Islet precursor cell (in vitro differentiated cells): ENCODE data around the gene DUSP6.

Source experiments
- DNase-seq: peaks from one replicate; pipeline ENCODE4 v3.0.0-alpha.2; 2018

The DUSP6 gene

DNA sequence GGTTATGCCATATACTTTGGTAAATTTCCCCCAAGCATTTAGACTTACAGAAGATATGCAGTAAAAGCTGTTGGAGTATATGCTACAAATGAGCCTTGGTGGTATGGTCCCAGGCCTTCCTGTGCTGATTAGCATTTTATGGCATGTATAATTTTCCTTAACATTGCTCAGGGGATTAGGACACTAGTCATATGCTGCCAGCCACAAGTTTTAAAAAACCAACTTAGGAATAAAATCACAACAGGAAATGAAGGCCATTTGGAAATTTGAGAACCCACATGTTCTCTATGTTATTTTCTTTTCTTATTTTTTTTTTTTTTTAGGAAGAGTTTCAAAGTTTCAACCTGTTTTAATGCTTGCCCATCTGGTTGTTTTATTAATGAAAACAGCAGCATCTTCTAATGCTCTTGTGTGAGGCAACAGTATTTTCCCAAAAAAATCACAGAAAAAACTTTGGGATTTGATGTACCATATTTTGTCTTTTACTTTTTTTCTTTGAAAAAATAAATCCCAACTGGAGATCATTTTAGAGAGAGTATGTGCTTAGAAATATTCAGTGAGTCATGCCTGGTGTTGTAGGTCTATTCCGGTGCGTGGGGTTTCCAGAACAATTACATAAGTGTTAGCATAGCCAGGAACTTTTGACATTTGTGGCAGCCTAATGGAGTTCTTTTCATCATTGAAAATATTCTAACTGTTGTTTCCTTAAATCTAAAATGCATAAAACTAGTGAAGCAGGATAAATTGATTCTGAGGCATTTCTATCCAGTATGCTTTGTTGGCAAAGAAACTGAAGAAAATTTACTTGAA, 21.7 kb upstream of the DUSP6 start:
- peak; percentile 29 for DNase-seq

DNA sequence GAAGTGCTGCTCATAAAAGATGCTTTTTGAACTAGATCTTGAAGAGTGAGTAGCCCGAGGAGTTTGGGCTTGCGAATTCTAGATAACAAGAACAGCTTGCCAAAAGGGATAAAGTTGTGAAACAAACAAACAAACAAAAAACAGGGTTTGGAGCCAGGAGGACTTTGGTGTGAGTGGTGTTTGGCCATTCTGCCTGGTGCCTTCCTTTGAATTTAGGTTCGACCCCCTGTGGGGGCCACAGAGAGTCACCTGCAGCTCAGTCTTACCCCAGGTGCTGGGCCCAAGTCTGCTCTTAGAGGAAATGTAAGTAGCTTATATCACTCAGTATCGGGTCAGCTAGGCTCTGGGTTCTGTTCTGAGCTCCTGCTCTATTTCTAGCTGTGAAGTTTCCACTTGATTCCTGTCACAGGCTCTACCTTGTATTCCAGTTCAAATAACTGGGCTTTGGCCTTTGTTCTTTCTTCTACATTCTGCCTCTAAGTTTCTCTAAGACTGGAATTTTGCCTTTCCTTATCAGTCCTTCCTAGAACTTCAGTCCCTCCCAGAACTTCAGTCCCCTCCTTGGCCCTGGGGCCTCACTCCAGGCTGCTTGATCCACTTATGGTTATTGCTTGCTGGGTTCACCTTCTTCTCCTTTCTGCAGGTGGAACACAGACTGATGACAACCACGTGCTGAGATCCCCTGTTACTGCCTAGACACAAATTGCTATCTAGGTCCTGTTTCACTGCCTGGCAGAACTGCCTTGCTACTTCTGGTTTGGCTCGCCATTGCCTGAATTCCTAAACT, 20.5 kb upstream of the DUSP6 start:
- peak; percentile 80 for DNase-seq

DNA sequence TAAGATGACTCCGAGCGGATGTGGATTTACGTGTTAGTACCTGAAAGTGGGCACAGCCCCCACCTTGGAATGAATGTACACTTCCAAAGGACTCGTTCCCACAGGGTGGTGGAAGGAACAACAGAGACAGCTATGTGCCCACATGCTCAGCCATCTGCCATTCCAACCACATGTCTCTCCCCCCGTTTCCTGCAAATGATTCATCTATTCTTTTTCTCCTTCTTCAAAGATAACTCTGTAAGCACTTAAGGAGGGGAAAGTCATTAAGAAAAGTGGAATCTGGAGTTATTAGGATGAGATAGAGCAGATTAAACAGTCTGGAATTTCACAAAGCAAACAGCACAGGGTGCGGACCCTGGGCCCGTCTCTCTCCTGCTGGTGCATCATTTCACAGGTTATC, 18.5 kb upstream of the DUSP6 start:
- DNase-seq: peak; percentile 92

DNA sequence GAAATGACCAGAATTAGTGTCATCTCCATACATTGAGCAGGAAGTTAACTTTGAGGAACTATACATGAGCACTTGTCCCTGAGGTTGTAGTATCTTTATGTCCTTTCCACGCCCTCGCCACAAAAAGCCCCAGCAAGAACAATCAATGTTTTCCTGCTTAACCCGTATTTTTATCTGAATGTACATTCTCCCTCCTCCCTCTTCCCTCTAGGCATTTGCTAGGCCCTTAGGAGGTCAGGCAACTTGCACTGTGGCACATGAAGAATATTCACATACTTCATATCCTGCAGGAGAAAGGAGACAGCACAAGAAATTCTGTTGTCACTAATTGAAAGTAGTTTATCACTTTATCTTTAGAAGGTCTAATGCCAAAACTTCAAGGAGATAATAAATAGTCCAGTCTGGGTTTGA, 18.1 kb upstream of the DUSP6 start:
- no peak for DNase-seq

DNA sequence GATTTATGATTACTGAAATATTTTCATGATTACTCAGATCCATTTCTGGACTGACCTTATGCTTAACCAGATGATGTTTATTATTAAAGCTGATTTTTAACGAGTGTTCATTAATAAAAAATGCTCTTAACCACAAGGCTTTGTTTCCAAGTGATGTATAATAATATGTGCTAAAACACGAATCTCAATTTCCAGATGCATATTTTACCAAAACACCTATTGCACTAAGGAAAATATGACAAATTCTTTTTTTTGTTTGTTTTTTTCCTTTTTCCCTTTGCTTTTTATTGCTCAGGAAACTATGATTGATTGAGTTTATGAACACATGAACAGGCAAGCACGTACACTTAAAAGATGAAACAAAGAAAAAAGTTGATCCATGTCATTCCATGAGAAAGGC, 16.9 kb upstream of the DUSP6 start:
- DNase-seq: no peak

DNA sequence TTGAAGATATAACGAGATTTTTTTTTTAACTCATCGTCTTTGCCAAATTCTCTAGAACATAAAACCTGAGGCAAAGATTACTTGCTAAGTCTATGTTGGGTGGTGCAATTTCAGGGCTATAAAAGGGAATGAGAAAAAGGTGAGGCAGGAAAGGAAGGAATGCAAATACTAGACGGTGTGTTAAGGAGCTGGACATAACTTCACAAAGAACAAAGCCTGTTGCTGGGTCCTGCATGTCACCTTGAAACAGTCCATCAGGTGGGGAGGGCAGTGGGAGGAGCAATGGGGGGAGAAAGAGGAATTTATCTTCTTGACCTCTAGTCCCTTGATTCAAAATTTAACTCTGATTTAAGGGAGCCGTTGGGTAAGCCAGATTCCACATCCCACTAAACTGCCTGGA, 16.1 kb upstream of the DUSP6 start:
- no peak for DNase-seq

DNA sequence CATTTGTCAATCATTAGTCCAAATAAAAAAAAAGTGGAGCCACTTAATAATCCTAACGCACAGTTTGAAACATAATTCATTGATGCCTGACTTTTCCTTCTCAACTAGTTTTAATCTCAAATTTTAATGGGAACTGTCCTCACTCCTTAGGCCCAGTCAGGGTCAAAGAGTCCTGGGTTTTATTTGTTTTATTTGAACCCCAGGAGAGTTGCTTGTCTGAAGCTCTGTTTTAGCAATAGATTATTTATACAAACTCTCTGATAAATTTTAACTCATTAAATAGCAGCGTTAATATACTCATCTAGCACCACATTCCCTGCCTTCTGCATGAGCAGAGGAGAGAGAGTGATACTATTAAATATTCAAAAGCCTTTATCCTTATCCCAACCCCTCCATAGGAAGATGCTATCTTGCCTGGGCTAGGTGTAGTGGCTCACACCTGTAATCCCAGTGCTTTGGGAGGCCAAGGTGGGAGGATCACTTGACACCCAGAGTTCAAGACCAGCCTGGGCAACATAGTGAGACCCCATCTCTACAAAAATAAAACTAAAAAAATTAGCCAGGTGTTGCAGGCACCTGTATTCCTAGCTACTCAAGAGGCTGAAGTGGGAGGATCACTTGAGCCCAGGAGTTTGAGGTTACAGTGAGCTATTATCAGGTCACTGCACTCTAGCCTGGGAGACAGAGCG, 14.5 kb upstream of the DUSP6 start:
- DNase-seq: no peak

DNA sequence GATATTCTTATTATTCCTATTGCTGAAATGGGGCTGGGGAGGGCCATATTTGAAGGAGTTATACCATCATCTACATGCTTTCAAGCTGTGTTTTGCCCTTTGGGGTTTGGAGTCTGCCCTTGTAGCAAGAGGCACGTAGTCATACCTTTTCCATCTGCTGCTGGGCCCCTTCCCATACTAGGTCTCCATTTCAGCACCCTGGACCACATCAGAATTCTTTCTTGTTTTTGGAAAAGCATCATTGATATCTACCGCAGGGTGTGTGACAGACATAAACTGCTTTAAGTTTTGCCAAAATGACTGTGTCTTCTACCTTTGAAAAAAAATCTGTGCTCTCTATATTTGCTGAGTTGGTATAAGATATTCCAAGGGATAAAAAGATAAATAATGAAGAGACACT, 12.3 kb upstream of the DUSP6 start:
- no peak for DNase-seq

DNA sequence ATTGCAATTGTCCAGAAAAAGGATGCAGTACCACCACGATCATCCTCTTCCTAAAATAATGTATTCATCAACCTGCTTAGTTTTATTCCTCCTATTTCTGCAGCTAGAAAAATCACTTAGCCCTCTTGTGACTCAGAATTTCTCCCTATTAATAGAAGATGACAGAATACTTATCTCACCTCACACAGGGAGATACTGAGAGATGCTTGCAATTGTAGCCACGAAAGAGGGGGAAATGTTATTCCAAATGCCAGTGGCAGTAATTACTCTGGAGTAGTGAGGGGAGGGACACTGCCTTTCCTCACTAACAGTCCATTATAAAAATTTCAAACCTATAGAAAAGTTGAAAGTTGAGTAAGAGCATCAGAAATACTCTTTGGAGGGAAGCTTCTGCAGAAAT, 11.8 kb upstream of the DUSP6 start:
- DNase-seq: no peak

DNA sequence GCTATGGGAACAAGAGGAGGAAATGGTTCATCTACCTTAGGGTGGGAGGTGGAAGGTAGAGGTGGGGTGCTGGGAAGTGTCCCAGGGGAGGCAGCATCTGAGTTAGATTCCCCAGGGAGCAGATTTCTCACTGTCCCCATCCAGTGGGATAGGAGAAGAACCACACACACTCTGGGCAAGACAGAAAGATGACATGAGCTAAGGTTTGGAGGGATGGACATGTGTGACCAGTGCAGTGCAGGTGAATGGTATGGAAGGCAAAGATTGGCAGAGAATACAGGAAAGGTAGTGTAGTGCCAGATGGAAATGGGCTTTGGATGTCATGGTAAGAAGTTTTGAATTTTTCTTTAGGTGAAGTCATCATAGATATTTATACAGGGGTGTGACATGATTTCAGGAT, 11.3 kb upstream of the DUSP6 start:
- no peak for DNase-seq

DNA sequence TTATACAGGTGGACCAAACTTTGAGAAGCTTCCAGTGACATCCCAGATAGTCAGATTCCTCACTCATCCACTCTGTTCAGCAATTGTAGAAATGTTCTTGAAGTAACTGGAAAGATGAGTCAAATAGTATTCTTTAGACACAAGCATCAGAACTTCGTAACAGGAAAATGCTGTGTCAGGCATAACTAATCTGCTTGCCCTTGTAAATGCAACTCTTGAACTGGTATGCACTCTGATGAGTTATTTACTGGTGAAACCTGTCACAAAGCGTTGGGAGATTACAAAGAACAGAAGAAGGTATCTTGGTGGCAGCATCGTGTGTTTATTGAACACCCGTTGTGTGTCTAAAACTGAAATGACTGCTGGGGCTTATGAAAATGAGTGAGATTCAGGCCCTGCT, 10.8 kb upstream of the DUSP6 start:
- no peak for DNase-seq

DNA sequence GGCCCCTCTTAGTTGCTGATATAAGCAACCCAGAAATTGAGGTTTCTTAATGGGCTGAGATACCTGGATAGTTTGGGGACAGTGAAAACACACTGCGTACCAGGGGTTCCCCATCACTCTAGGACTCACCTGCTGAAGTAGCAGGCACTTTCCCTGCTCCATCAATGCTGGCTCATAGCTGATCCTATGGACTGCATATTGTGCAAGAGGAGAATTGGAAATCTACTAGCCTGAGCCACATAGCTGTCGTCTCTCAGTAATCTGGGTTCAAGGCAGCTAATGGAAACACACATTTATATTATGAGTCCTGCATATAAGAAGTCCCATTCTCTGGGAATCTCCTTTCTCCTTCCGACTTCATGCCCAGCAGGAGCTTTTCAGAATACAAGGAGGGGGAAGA, 7.3 kb upstream of the DUSP6 start:
- no peak for DNase-seq

DNA sequence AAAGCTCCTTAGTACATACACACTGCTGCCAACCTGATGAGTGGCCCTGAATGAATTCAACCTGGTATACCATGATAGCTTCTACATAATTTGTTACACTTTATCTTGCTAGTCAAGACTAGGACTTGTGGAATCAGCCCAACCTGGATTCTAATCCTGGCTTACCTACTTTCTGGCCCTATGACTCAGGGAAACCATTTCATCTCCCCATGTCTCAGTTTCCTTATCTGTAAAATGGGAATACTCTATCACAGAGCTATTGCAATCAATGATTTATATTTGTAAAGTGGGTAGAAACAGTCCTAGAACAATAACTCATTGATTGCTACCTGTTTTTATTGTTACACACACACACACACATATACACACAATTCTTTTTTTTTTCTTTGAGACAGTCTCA, 6.5 kb upstream of the DUSP6 start:
- DNase-seq: no peak

DNA sequence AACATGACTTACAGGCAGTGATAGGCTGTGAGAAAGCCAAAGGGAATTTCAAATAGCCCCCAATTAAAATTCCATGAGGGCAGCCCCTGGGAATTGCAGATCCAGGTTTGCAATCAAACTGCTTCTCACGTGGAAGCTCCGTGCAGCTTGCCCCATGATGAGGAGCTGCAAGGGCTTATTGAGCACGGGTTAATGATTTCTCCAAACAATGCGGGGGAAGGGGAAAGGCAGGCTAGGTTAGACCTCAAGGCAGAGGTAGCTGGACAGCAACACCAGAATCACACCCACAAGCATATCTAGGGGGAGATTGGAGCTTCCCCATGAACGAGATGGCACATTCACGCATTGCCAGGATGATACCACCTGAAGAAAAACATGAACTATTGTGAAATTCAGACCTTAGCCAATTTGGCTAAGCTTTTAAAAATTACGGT, 5.0 kb upstream of the DUSP6 start:
- DNase-seq: peak; percentile 91

DNA sequence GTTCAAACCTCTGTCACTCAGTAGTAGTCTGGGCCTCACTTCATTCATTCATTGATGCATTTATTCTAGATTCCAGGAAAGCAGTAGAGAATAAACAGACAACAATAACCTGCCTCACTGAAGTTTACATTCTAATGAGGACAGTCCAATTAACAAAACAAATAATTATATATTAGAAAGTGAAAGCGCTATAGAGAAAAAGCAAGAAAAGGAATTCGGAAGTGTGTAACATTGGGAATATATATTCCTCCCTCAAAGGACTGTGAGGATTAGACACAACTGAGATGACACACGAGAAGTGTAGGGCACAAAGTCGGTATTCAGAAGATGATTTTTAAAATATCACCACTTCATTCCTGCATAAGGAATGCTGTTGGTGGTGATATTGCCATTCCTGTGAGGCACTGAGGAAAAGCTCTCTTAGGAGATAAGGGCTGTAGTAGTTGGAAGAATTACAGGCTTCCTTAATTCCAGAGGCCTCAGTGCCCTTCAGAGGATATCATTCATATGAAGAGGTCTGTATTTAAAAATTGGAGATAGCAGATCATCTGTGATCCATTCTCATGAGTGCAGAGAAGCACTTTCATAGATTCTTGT, 3.9 kb upstream of the DUSP6 start:
- DNase-seq: no peak

DNA sequence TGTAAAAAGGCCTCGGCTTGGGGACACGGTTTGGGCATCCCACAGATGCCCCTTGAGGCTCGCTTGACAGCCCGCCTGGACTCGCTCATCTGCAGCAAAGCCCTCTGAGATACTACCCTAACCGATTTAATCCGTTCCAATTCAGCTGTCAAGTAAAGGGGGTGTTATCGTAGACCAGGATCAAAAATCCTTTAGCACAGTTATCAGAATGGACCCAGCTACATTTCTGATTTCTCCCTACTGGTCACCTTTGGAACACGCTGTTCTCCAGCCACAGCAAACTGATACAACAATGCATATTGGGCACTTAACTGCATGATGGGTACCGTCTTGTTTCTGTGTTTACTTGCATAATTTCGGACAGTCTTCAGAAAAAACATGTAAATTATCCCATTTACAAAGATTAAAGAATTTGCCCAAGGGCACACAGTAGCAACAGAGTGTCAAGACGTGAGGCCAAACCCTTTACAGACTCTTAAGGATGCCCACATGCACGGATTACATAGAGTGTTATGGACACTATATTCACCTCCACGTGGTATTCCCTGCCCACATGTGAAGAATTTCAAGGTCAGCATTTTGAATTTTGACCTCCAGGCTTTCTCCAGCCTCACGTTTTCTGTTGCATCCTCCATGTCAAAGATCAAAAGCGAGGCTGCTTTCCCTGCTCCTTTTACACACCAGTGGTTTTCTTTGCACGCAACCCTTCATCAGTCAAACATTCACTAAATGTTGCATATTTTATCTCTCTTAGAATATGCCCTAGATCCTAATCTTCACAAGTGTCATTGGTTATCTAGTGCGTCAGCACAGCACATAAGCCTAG, 3.2 kb upstream of the DUSP6 start:
- DNase-seq: no peak

DNA sequence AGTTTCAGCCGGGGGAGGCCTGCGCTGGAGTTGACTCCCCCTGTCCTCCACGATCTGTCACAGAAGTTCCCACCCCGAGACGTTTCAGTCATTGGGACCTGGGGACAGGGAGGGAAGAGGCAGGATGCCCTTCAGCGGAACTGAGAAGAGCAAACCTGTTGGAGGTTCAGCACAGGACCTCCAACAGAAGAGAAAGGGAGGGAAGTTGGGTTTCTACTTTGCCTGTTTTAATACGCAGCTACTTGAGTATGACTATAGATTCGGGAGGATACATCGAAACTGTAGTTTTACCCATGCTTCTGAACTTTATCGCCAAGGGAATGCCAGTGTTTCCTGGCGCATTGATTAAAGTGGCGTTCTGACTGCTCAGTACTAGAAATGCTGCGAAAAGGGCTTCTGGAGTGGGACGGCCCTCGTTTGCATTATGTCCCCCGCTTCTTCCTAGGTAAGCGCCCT, 2.3 kb upstream of the DUSP6 start:
- no peak for DNase-seq

DNA sequence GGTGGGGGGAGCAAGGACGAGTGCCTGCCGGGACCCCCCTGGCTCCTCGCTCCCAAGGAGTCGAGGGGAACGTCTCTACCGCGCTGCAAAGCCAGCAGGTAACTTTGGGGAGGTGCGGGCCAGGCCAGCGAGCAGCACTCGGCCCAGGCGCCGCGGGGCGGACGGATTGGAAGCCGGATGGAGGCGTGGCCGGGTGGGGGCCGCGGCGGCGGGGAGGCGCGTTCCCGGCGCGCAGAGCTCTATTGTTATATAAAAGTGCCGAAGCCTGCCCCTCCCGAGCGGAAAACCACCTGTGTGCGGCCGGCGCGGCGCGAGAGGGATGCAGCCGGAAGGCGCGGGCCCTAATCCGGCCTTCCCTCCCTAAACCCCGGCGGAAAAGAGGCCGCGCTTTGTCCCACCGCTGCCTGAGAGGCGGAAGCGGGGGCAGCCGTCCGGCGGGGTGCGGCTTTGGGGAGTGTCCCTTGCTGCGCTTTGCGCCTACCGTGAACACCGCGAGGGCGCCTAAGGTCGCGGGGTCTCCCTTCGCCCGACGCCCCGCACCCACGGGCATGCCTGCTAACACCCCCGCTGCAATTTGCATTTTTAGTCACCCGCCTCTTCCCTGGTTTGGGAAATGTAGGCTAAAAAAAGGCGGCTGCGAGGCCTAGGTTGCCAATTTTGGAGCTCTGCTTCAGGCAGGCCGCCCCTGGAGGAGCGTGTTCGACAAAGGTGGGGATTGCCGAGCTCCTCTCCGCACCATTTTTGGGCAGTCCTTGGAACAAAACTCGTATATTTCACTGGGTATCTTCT, 1.7 kb upstream of the DUSP6 start:
- peak; percentile 93 for DNase-seq

DNA sequence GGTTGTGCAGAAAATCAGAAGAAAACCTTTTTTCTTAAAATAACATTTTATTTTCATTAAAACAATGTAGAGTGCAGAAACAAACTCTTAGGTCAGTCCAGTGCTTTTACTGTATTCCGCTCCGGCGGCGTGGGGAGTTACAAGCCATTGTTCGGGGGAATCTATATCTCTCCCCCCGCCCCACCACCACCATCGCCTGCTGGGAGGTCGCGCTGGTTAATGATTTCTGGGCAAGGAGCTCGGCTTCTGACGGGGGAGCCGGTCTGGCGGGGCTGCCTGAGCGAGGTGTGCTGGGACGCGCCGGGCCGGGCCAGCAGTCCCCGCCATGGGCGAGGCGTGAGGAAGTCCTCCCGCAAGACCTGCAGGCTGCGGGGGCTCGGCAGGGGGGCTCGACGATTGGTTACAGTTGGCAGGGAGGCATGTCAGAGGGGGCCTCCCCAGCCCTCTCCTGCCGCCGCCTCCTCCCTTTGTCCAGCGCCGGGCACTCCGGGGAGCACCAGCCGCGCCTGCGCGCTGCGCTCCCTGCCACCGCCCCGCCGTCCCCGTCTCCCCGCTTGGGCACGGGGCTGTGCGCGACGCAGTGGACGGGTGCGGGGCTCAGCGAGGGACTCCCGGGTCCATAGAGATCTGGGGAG, 1.0 kb upstream of the DUSP6 start:
- DNase-seq: peak; percentile 96

DNA sequence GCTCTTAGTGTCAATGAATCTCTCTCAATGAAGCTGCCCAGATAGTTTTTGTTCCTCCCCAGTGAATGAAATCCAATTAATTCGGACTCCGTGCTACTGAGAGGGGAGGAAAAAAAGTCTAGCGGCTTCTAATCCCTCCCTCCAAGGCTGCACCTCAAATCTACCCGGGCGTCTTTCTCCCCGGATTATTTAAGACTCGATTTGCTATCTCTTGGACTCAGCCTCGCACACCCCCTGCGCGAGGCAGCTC, 134 bp downstream of the DUSP6 start:
- DNase-seq: peak; percentile 75

DNA sequence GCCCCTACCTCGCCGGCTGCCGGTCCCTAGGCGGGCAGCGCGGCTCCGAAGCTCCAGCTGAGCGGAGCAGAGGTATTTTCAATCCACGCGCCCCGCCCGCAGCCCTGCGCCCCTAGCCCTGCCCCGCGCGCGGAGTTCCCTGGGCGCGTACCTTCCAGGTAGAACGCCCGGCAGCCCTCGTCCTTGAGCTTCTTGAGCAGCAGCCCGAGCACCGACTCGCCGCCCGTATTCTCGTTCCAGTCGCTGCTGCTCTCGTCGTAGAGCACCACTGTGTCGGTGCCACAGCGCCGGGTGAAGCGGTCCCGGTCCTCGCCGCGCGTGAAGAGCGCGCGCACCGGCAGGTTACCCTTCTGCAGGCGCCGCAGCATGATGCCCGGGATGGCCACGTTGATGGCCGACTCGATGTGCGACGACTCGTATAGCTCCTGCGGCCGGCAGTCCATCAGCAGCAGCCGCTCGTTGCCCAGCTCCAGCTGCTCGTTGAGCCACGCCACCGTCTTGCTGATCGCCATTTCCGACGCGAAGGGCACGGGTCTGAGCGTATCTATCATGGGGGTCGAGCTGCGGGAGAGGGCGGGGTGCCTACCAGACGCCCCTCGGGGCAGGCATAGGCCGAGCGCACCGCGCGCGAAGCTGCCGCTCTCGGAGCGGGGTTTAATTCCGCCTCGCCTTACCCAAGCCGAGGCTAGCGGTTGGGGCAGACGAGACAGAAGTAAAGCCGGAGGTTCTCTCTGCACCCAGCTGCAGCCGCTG, 636 bp downstream of the DUSP6 start:
- peak; percentile 77 for DNase-seq
